H4 (cell line): ENCODE results near the gene SYNGR3. TPM values are rescaled to one million over a fixed set of nuclear protein-coding genes. Genes with fewer than 3 reads are reported as not detected.
A peak's percentile ranks its signal among the peaks of the same experiment; 100 is the strongest.
"Not testable (repeated sequence)": the region's sequence is repeated elsewhere in the genome, so short reads cannot be mapped to it uniquely, and the experiment has no call there.

Experiments used
- DNase-seq: peaks from one replicate; pipeline ENCODE4 v3.0.0-alpha.2; 2015; ENCODE audit warnings: low spot score
- total RNA-seq: library from RNA; depleted of rRNA; stranded (reverse); fragments of >200 nt; shearing (Covaris generic); gene quantifications from 2 replicates; pipeline ENCODE4 v1.2.3, GENCODE V29; 2014; rRNA removed

The SYNGR3 gene, protein sequence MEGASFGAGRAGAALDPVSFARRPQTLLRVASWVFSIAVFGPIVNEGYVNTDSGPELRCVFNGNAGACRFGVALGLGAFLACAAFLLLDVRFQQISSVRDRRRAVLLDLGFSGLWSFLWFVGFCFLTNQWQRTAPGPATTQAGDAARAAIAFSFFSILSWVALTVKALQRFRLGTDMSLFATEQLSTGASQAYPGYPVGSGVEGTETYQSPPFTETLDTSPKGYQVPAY
- total RNA-seq = 3.4 and 7.7 TPM in 2 replicates

DNA sequence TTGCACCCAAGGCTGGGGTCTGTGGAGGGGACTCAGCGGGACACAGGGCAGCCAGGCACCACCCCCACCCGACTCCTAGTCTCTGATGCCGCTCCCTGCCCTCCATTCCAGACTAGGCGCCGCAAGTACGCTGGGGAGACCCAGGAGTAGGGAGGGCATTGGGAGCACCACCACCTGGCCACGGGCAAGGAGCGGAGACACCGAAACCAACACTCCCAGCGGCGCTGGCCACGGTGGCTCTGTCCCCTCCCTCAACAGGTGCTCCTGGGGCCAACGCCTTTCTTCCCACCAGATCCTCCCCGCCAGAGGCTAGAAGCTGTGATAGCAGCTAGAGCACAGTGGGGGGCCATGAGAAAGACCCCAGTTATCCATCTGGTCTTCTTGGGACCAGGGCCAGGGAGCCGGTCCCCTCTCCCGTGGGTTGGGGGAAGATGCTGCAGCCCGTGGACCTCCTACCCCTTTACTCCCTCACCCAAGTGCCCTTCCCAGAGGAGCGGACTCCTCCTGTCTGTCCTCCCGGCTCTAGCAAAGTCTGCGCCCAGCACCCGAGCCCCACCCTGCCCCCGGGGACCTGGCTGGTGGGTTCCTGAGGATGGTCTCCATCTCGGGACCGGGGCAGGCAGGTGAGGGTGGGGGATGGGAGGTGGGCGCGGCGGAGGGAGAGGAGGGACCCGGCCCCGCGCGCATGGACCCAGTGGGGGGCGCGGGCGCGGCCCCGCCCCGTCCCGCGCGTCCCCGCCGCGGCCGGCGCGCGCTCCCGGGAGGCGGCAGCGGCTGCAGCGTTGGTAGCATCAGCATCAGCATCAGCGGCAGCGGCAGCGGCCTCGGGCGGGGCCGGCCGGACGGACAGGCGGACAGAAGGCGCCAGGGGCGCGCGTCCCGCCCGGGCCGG is at the start of gene SYNGR3:
Gene SYNGR3 (plus strand): TSS at position 762 of the 892 bp plus-strand sequence. CDS start 133 bp downstream, outside the sequence.
- DNase-seq = no peak

GRCh38 chr16:1940273-1941161 is 49.3 kb upstream of the SYNGR3 start:
- DNase-seq = no peak

- no peak for DNase-seq
Measured at GRCh38 chr16:1941162-1942046, 48.4 kb upstream of the SYNGR3 start.

DNA sequence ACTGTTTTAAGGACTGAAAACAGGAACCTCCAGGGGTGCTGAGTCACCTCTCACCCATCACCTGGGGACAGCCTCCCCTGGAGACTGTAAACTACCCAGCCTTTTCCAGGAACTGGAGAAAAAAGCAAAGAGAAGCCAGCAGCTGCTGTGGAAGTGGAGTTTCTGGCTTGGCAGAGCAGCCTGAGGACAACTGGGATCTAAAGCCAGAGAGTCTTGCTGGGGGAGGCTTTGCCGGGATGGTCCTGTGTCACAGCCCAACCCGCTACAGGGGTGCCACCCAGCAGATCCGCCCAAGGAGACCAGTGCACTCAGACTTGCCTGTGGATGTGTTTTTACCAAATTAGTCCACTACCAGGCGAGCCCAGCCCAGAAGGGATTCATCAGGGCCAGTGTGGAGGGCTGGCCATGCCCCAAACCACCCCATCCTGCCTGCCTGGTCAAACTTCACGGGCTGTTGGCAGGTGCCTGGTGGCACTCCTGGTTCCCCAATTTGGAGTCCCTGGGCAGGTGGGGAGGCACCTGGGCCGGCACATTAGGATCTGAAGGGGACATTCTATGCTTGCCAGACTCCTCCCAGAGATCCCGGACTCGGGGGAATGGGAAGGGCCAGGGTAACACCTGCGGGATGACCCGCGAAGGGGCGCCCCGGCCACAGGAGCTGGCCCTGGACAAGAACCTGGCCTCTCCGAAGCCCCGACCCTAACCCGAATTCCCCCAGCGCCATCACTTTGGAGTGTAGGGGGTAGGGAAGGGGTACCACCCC is 47.5 kb upstream of the SYNGR3 start:
- no peak for DNase-seq

GRCh38 chr16:1942810-1943726 is 46.7 kb upstream of the SYNGR3 start, which contains the start of gene MSRB1:
MSRB1 (minus strand) TSS chr16:1943199; CDS start chr16:1943156, 43 bp downstream.
- DNase-seq = peak; percentile 97

DNA sequence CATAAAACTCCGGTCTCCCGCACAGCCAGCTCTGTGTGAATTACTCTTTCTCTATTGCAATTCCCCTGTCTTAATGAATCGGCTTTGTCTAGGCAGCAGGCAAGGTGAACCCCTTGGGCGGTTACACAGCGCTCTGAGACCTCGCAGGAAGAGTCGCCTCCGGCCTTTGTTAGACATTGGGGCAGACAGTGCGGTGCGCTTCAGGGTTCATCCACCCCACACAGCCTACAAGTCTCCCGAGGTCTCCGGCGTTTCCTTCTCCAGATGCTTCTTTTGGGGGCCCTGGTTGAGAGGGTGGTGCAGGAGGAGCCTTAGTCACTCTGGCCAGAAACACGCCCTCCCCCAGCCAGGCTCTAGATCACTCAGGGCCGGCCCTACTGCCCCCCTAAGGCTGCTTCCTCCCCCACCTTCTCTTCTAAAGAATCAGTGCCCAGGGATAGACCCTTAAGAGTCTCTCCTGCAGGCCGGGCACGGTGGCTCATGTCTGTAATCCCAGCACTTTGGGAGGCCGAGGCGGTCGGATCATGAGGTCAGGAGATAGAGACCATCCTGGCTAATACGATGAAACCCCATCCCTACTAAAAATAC is 45.1 kb upstream of the SYNGR3 start:
- no peak for DNase-seq

- DNase-seq = no peak
Measured at GRCh38 chr16:1945559-1946391, 44.0 kb upstream of the SYNGR3 start.

GRCh38 chr16:1946495-1947368 is 43.0 kb upstream of the SYNGR3 start:
- DNase-seq = no peak

- DNase-seq = no peak
Measured at GRCh38 chr16:1947369-1947670, 42.5 kb upstream of the SYNGR3 start.

DNA sequence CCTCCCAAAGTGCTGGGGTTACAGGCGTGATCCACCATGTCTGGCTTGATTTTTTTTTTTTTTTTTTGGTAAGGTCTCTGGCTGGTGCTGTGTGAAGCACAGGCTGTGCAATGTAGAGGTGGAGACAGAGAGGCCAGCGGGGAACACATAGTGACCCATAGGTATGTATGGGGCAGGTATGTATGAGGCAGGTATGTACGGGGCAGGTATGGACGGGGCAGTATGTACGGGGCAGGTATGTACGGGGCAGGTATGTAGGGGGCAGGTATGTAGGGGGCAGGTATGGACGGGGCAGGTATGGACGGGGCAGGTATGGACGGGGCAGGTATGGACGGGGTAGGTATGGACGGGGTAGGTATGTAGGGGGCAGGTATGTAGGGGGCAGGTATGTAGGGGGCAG is 40.3 kb upstream of the SYNGR3 start:
- no peak for DNase-seq

DNA sequence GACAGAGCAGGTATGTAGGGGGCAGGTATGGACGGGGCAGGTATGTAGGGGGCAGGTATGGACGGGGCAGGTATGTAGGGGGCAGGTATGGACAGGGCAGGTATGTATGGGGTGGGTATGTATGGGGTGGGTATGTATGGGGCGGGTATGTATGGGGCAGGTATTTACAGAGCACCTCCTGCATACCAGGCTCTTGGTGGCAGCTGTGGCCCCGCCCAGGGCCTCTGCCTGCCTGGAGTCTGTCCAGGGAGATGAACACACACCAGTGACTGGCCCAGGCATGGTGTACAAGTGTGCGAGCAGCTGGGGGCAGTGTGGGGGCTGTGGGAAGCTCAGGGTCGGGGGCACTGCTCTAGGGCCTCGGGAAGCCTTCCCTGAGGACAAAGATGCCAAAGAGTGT is 39.7 kb upstream of the SYNGR3 start:
- DNase-seq = no peak

- no peak for DNase-seq
Measured at GRCh38 chr16:1950559-1950958, 39.2 kb upstream of the SYNGR3 start.

DNA sequence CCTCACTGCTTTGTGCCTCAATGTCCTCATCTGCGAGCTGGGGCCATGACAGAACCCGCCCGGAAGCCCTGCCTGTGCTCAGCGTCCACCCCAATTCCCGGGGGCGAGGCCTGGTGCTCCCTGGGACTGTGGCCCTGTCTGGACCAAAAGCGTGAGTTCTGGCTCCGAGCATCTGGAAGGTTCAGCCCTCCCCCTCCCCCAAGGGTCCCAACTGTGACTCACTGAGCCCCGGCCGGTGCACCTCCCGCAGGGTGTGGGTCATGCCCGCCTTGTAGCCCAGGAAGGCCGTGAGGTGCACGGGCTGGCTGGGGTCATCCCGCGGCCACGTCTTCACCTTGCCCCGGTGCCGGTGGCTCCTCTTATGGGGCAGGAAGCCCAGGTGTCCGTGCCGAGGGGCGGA is 36.0 kb upstream of the SYNGR3 start:
- DNase-seq = no peak

GRCh38 chr16:1957434-1958142 is 32.2 kb upstream of the SYNGR3 start:
- DNase-seq = not testable (repeated sequence)

DNA sequence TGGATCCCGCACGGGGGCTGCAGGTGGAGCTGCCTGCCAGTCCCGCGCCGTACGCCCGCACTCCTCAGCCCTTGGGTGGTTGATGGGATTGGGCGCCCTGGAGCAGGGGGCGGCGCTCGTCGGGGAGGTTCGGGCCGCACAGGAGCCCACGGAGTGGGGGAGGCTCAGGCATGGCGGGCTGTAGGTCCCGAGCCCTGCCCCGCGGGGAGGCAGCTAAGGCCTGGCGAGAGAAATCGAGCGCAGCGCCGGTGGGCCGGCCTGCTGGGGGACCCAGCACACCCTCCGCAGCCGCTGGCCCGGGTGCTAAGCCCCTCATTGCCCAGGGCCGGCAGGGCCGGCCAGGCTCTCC is 31.7 kb upstream of the SYNGR3 start:
- not testable (repeated sequence) for DNase-seq

- DNase-seq = no peak
Measured at GRCh38 chr16:1958715-1959268, 31.0 kb upstream of the SYNGR3 start.
